GM12878 (cell line): ENCODE results near the gene MTHFD1. TPM values are rescaled to one million over a fixed set of nuclear protein-coding genes. Genes with fewer than 3 reads are reported as not detected.

Experiments
- ATAC-seq: fragments of 200-7000 bp; cut with Tn5 transposase; 3 replicates; pipeline ENCODE4 v1.9.1; 2020; ENCODE audit warnings: mild to moderate bottlenecking, moderate library complexity
- BruUV-seq: library from RNA; stranded (reverse); fragments of 400-500 nt; replicated peaks from 2 replicates; lab custom pipeline; 2021; lab: Mats Ljungman, UMichigan
- CTCF ChIA-PET: fragments of 300-600 bp; sonication (Branson Sonifier 250); formaldehyde crosslinking; extraction: SDS; loops from one replicate; lab custom pipeline; 2021; ENCODE audit warnings: inconsistent platforms; lab: Yijun Ruan, JAX
- POLR2A ChIA-PET: fragments of 350-600 bp; formaldehyde crosslinking; extraction: SDS; loops from one replicate; lab custom pipeline; 2021; ENCODE audit warnings: inconsistent platforms; lab: Charles Lee
- RAD21 ChIA-PET: fragments of 300-600 bp; sonication (Branson Sonifier 250); formaldehyde crosslinking; loops from one replicate; lab custom pipeline; 2023; ENCODE audit warnings: antibody characterized with exemption; ENCODE audit not compliant: unreplicated experiment; lab: Charles Lee
- SMC1A ChIA-PET: fragments of 300-600 bp; sonication (Branson Sonifier 250); formaldehyde crosslinking; loops from one replicate; lab custom pipeline; 2023; ENCODE audit not compliant: unreplicated experiment, uncharacterized antibody; lab: Charles Lee
- DNase-seq: peaks from one replicate; pipeline ENCODE4 v3.0.0-alpha.2; 2011; ENCODE audit warnings: low read depth, low spot score
- FAIRE-seq: peaks from 3 replicates; lab custom pipeline; 2011; peaks lifted over from hg19 to GRCh38; lab: Jason Lieb, UNC
- H2AFZ ChIP-seq: 2 replicates; pipeline ENCODE4 v1.6.0; 2011; ENCODE audit warnings: low read depth, low read length, control low read depth; ENCODE audit not compliant: control insufficient read depth
- H3K27ac ChIP-seq: 2 replicates; pipeline ENCODE4 v1.5.1; 2011; ENCODE audit warnings: control low read depth; ENCODE audit not compliant: control insufficient read depth, insufficient read depth
- H3K27me3 ChIP-seq, 2 experiments: replicated peaks in 1 of 2; 2 replicates each; pipeline versions ENCODE4 v1.6.0 to v1.6.1; 2011; ENCODE audit warnings: low read length in 1 of 2; ENCODE audit not compliant: control insufficient read depth in 2 of 2, insufficient read depth in 2 of 2
- H3K36me3 ChIP-seq, 2 experiments: 2 replicates each; pipeline ENCODE4 v1.5.1; 2011; ENCODE audit warnings: low read length in 1 of 2; ENCODE audit not compliant: control insufficient read depth in 2 of 2, insufficient read depth in 2 of 2
- H3K4me1 ChIP-seq: 2 replicates; pipeline ENCODE4 v1.6.1; 2011; ENCODE audit warnings: mild to moderate bottlenecking, low read length, moderate library complexity, mixed read lengths; ENCODE audit not compliant: control insufficient read depth, insufficient read depth
- H3K4me2 ChIP-seq: 2 replicates; pipeline ENCODE4 v1.6.0; 2011; ENCODE audit warnings: control low read depth; ENCODE audit not compliant: control insufficient read depth, insufficient read depth
- H3K4me3 ChIP-seq: fragments of 200-600 bp; sonication (generic); 2 replicates; pipeline ENCODE4 v1.5.1; 2016
- H3K79me2 ChIP-seq: 2 replicates; pipeline ENCODE4 v1.6.0; 2011; ENCODE audit warnings: low read length; ENCODE audit not compliant: control insufficient read depth, insufficient read depth
- H3K9ac ChIP-seq: 2 replicates; pipeline ENCODE4 v1.8.0; 2011; ENCODE audit warnings: low read length, control low read depth, mixed read lengths; ENCODE audit not compliant: control insufficient read depth, insufficient read depth
- H3K9me3 ChIP-seq: replicated peaks from 3 replicates; pipeline ENCODE4 v1.5.1; 2011; ENCODE audit warnings: mild to moderate bottlenecking, low read length; ENCODE audit not compliant: control insufficient read depth, insufficient read depth
- H4K20me1 ChIP-seq: 2 replicates; pipeline ENCODE4 v1.6.0; 2011; ENCODE audit not compliant: control insufficient read depth, insufficient read depth
- BRCA1 ChIP-seq: IDR thresholded peaks from 2 replicates; pipeline ENCODE4 v1.6.1; 2011; ENCODE audit warnings: low read depth, low read length, improper control_type of control experiment
- RAD21 ChIP-seq: IDR thresholded peaks from 2 replicates; pipeline ENCODE4 v1.6.1; 2011; ENCODE audit warnings: mild to moderate bottlenecking, low read depth, low read length, moderate library complexity; ENCODE audit not compliant: insufficient read depth
- ZBTB40 ChIP-seq: fragments of 450-650 bp; IDR thresholded peaks from 2 replicates; pipeline ENCODE4 v1.6.1; 2016; ENCODE audit warnings: mild to moderate bottlenecking, moderate library complexity, borderline replicate concordance
- WGBS: methylation state at CpG from one replicate; pipeline ENCODE4 v1.1.6; 2016; ENCODE audit warnings: low lambda C conversion rate; ENCODE audit not compliant: insufficient replicate concordance, insufficient coverage; ENCODE audit errors: missing lambda C conversion rate; 5-methylcytosine and 5-hydroxymethylcytosine counted together
- in situ Hi-C: fragments of 300-500 bp; cut with MboI; formaldehyde crosslinking; loops from 9 replicates; pipeline ENCODE4 v1.14.3; 2018; ENCODE audit warnings: mixed read lengths
- intact Hi-C: fragments of 100-400 bp; cut with micrococcal nuclease; formaldehyde crosslinking; loops from one replicate; pipeline ENCODE4 v1.14.2; 2022; ENCODE audit not compliant: unreplicated experiment
- polyA plus RNA-seq, 11 experiments: library from polyadenylated mRNA; depleted of rRNA in 4 of 11; unstranded in 6 of 11; stranded (reverse) in 5 of 11; fragments of >200 nt; fragmentation: Nextera tagmentation in 4 of 11; fragmentation: Illumina TruSeq in 1 of 11; extraction: Ambion mirVana in 4 of 11; extraction: Trizol in 1 of 11; gene quantifications; 1 replicate in 1 of 11; 2 replicates in 10 of 11; pipeline versions ENCODE4 v1.2.1 to v1.2.3, GENCODE V29; 2011 to 2016; ENCODE audit warnings: inconsistent platforms in 2 of 11, missing spikeins in 2 of 11, low read depth in 1 of 11
- total RNA-seq, 4 experiments: library from RNA; depleted of rRNA in 3 of 4; stranded (reverse); fragments of >200 nt in 3 of 4; fragmentation: Illumina TruSeq in 1 of 4; extraction: Trizol in 1 of 4; gene quantifications; 2 replicates each; pipeline versions ENCODE4 v1.2.1 to v1.2.3, GENCODE V29; 2013 to 2021
- TF ChIP-seq, protein P1 (sequence below): IDR thresholded peaks from 2 replicates; pipeline ENCODE4 v1.6.1; 2012; ENCODE audit warnings: low read depth, low read length, improper control_type of control experiment

Gene MTHFD1
- total and polyA plus RNA-seq, 10 of the 15 experiments (the other 5 are each of a cell fraction or from before 2014, with no cell fraction given), result 99.3 to 310 (median 173) TPM

- TF ChIP-seq, protein P1, sequence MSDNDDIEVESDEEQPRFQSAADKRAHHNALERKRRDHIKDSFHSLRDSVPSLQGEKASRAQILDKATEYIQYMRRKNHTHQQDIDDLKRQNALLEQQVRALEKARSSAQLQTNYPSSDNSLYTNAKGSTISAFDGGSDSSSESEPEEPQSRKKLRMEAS, result no peak
- no peak for DNase-seq
- no peak for ATAC-seq
- intact Hi-C loops, result no loop called here
- Histone ChIP-seq H3K4me1 (peaks cover 15% of the 10 kb centered on the region), H3K9me3 (no peaks in the 10 kb centered on the region), H3K36me3 (peaks cover 23 to 40% of the 10 kb centered on the region in 2 experiments), H3K4me3 (no peak overlapping the region), H3K9ac (no peak overlapping the region), H3K27ac (no peak overlapping the region), H3K4me2 (no peak overlapping the region), H4K20me1 (no peaks in the 10 kb centered on the region), H3K27me3 (no peaks in the 10 kb centered on the region), H2AFZ (no peak overlapping the region), H3K79me2 (no peaks in the 10 kb centered on the region)
- ChIA-PET RAD21 (interaction anchor here (0.6 to 1.1 kb wide), 3 partner anchors 11 to 1009 kb away, joined by 3 read pairs; no protein-coding TSS in a partner anchor), SMC1A (interaction anchor here (0.8 to 2.8 kb wide), 7 partner anchors 10 to 84 kb away, joined by 3 to 11 read pairs (median 5); no protein-coding TSS in a partner anchor), POLR2A (interaction anchor here (0.5 to 1.2 kb wide), 5 partner anchors 11 to 60 kb away, joined by 3 to 7 read pairs (median 5); no protein-coding TSS in a partner anchor), CTCF (interaction anchor here (1.0 to 3.4 kb wide), 5 partner anchors 9 to 38 kb away, joined by 3 to 17 read pairs (median 4); no protein-coding TSS in a partner anchor)
- in situ Hi-C loops, result no loop called here
- BruUV-seq, result no TSS peak
- 98% methylated on average over 3 of the region's 3 CpGs for WGBS
- no peak for FAIRE-seq
Measured at GRCh38 chr14:64440494-64440893, 52.3 kb downstream of the MTHFD1 start.

- H3K4me1 ChIP-seq, result peaks cover 22% of the 10 kb centered on the region
- no TSS peak for BruUV-seq
- intact Hi-C loops (no loop called here), in situ Hi-C loops (no loop called here)
- no peaks in the 10 kb centered on the region for H4K20me1 ChIP-seq
- POLR2A ChIA-PET, result interaction anchor here (0.6 to 1.0 kb wide), 2 partner anchors 55 to 98 kb away, joined by 3 to 4 read pairs; partner anchors contain the start of gene MTHFD1
- SMC1A ChIA-PET, result interaction anchor here (1.1 to 8.2 kb wide), 8 partner anchors 8 to 99 kb away, joined by 3 to 95 read pairs (median 5); partner anchors contain the start of gene AKAP5
- no peak overlapping the region for H3K4me2 ChIP-seq
- 92% methylated on average over 17 of the region's 17 CpGs for WGBS
- H3K27me3 ChIP-seq, result no peaks in the 10 kb centered on the region
- RAD21 ChIA-PET, result interaction anchor here (1.3 to 1.8 kb wide), 2 partner anchors 24 to 98 kb away, joined by 5 to 6 read pairs; no protein-coding TSS in a partner anchor
- H2AFZ ChIP-seq, result no peak overlapping the region
- no peak for DNase-seq
- H3K9ac ChIP-seq, result no peak overlapping the region
- FAIRE-seq, result no peak
- peaks cover 24 to 34% of the 10 kb centered on the region in 2 experiments for H3K36me3 ChIP-seq
- H3K27ac ChIP-seq, result no peak overlapping the region
- H3K9me3 ChIP-seq, result no peaks in the 10 kb centered on the region
- CTCF ChIA-PET, result interaction anchor here (1.0 to 7.9 kb wide), 4 partner anchors 11 to 35 kb away, joined by 3 to 60 read pairs (median 33); partner anchors contain the start of gene AKAP5
- no peak for ATAC-seq
- no peak overlapping the region for H3K4me3 ChIP-seq
- H3K79me2 ChIP-seq, result no peaks in the 10 kb centered on the region; the same call in 1 of the 2 replicates
- TF ChIP-seq BRCA1 (no peak), RAD21 (no peak), ZBTB40 (no peak)
Measured at GRCh38 chr14:64442300-64442988, 54.3 kb downstream of the MTHFD1 start.
